Omental fat pad (tissue), 4 donors: Measurements from ENCODE around the gene DNAH6. TPM values are rescaled to one million over a fixed set of nuclear protein-coding genes. Genes with fewer than 3 reads are reported as not detected.

ENCODE experiments used
- ATAC-seq: fragments of 150-250 bp; one replicate; pipeline ENCODE4 v1.9.1; 2016; ENCODE audit warnings: mild to moderate bottlenecking, moderate library complexity; ENCODE audit not compliant: low FRiP score
- DNase-seq: peaks from one replicate; pipeline ENCODE4 v3.0.0-alpha.2; 2019; ENCODE audit warnings: low spot score
- CTCF ChIP-seq, 3 donors: fragments of 450-650 bp; IDR thresholded peaks; one replicate each; pipeline ENCODE4 v1.5.1; 2016 to 2017; ENCODE audit warnings: antibody characterized with exemption in 3 of 3, mild to moderate bottlenecking in 3 of 3, moderate library complexity in 2 of 3
- total RNA-seq, 4 donors: library from RNA; depleted of rRNA; stranded (reverse); fragments of >200 nt; gene quantifications; one replicate each; pipeline ENCODE4 v1.1.0, GENCODE V29; 2016

Gene DNAH6
- total RNA-seq, 4 donors from 2014 or later: 0.16 to 1.6 (median 1.2) TPM

- no peak for TF ChIP-seq CTCF (IDR thresholded peaks at IDR 0.05)
- DNase-seq: no peak
- ATAC-seq: no peak
These were observed 271.7 kb downstream of the DNAH6 start for GRCh38 chr2:84788027-84788426.

- no peak for ATAC-seq
These were observed 272.2 kb downstream of the DNAH6 start for GRCh38 chr2:84788498-84788897.

DNA sequence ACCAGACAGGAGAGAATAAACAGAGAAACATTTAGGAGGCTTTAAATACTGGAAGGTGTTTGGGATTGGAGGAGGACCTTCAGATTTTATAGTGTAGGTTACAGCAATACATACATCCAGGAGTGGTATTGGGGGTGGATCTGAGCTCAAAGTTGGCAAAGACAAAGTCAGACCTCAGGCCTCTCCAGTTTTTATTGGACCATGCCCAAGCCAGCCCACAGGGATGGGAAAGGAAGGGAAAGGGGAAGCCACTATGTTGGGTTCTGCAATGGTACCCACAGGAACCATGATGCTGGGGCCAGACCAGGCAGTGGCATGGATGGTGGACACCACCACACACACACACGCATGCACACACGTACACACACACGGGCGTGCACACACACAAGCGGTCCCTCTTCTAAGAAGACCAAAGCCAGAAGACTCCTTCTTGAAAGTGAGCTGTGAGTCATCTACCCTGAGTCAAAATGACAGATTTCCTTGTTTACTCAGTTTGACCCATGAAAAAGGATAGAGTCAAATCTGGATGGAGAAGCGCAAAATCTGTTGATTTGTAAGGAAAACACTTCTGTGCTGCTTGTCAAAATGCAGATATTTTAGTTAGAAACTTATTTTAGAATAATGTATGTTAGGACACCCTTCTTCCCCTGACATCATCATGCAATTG lies 276.7 kb downstream of the DNAH6 start:
- ATAC-seq: no peak
- no peak for TF ChIP-seq CTCF (IDR thresholded peaks at IDR 0.05)
- DNase-seq: no peak

More at GRCh38 chr2:84788498-84788897, 272.2 kb downstream of the DNAH6 start:
- TF ChIP-seq CTCF (IDR thresholded peaks at IDR 0.05): no peak
- no peak for DNase-seq

GRCh38 chr2:84793641-84794040 lies 277.3 kb downstream of the DNAH6 start:
- DNase-seq (no peak), ATAC-seq (no peak)
- no peak for TF ChIP-seq CTCF (IDR thresholded peaks at IDR 0.05)

GRCh38 chr2:84796798-84797197 lies 280.5 kb downstream of the DNAH6 start:
- no peak for ATAC-seq

DNA sequence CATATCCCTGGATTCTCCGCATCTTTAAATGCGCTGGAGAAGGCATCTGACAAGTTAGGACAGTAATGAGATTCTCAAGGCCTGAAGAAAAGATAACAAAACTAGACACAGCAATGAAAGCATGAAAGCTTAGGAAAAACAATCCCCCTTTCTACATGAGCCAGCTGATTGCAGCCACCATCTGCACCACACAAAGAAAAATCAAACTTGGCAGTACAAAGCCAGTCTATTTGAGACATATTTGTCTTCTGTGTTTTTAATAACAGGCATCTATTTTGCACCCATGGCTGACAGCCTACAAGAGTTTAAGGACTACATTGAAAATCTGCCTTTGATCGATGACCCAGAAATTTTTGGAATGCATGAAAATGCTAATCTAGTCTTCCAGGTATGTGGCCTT lies 281.0 kb downstream of the DNAH6 start:
- ATAC-seq (no peak), DNase-seq (no peak)
- TF ChIP-seq CTCF (IDR thresholded peaks at IDR 0.05): no peak

More at GRCh38 chr2:84796798-84797197, 280.5 kb downstream of the DNAH6 start:
- TF ChIP-seq CTCF (IDR thresholded peaks at IDR 0.05): no peak
- DNase-seq: no peak

DNA sequence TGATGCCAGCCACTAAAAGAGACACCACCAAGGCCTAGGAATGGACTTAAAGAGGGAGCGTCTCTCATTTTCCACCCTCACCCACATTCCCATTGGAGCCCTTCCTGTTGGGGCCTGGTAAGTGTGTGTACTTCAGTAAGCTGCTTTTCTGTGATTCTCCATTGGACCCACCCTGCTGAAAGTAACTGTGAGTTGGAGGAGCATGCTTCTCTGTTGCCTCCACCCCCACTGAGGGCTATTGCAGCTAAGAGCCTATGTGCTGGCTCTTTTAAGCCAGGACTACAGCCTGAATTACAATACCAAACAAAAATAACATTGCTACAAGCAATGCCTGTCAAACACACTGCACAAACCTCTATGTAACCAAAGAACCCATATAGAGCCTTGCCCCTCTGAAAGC lies 283.5 kb downstream of the DNAH6 start:
- ATAC-seq (no peak), DNase-seq (no peak)
- no peak for TF ChIP-seq CTCF (IDR thresholded peaks at IDR 0.05)
